ENCODE results near the gene CHRND.

CHRND gene

DNA sequence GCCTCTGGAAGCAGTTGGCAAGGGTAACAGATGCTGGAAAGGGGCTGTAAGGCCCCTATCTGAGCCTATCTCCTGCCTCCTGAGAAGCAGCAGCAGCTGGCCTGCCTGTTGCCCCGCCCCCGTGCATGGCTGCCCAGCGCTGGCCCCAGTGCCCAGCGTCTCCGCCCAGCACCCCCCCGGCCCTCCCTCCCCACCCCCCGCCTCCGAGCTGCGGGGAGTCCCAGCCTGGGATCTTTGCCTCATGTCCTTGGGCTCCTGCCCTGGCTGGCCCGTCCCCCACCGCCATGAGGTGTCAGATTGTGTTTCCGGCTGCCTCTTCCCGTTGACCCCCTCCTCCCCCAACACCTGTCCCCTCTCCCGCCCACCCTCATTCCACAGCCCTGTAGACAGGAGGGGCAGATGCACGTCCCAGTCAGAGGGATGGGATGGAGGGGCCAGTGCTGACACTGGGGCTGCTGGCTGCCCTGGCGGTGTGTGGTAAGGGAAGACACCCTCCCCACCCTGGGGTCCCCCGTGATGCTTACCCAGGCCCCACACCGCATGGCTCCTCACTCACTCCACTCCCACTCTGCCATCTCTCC lies at the start of gene CHRND:
Gene CHRND (plus strand): TSS at position 370 of the 581 bp plus-strand sequence. CDS start 56 bp downstream, at position 426.
- DNase-seq = peak; percentile 88

DNA sequence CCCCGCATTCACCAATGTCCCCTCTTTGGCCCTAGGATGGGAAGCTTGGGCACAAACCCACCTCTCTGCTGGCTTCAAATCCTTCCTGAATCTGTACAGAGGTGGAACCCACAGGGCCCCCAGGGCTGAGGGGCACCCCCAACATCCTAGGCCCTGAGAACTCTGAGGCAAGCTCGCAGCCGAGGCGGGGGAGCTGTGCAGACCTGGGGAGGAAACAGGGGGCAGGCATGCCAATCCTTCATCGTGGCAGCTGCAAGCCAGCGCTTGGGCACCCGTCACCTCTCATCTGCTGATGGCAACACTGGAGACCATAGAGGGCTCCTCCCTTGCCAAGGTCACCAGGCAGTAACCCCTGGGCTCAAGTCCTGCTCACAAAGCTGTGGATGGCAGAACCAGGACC lies 49.2 kb upstream of the CHRND start:
- peak; percentile 11 for DNase-seq

DNA sequence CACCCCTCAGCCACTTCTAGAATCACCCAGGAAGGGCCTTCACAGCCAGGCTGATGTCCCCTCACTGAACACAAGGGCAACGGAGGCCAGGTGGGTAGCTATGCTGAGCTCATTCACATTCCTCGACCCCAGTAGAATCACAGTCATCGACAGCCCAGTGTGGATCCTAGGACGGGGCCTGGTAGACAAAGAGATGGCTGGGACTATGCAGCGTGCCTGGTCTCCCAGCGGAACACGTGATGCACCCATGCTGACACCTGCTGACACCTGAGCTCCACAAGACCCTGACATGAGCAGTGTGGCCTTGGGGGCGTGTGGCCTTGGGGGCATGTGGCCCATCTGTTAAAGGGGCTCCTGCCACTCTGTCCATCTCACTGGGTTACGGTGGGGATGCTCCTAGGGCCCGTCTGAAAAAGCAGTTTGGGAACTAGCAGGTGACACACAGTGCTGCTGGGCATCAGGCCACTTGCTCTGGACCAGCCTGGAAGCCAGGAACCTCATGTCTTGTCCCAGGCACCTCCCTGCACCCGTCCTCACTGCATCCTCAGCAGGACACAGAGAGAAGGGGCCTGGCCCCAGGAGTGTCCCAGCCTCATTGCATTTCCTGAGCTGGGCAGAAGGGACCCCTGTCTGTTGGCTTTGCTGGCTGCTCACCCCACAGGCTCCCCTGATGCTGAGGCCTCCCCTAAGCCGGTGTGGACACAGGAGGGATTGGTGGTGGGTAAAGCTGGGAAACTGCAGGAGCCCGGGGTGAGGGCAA lies 48.0 kb upstream of the CHRND start:
- peak; percentile 9 for DNase-seq

DNA sequence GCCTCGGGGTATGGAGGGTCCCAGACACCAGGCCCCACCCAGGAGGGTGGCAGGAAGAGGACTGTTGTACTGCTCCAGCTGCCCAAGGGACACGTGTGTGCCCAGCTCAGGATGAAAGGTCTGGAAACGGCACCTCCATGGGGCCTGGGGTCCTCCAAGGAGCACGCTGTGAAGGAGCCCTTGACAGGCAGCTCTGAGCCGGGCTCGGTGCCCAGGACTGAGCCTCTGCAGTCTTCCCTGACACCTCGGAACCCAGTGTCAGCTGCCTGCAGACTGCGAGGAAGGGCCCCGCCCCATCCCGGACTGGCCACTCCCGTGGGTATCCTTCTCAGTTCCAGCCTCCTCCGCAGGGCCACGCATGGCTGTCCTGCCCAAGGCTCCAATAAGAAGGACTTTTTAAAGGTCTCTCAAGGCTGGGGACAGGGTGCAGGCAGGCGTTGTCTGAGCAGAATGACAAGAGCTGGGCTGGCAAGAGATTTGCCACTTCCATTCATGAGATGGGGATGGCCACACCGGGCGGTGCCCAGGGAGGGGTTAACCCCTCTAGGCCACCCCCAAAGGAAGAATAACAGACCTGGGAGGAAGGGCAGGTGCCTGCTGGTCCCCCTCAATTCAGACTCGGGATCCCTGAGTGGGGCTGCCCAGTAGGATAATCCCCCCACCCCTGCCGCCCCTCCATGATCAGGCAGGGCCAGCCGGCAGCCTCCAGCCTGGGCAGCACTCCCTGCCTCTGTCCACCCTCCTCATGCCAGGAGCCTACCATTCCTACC lies 47.2 kb upstream of the CHRND start:
- DNase-seq = no peak

DNA sequence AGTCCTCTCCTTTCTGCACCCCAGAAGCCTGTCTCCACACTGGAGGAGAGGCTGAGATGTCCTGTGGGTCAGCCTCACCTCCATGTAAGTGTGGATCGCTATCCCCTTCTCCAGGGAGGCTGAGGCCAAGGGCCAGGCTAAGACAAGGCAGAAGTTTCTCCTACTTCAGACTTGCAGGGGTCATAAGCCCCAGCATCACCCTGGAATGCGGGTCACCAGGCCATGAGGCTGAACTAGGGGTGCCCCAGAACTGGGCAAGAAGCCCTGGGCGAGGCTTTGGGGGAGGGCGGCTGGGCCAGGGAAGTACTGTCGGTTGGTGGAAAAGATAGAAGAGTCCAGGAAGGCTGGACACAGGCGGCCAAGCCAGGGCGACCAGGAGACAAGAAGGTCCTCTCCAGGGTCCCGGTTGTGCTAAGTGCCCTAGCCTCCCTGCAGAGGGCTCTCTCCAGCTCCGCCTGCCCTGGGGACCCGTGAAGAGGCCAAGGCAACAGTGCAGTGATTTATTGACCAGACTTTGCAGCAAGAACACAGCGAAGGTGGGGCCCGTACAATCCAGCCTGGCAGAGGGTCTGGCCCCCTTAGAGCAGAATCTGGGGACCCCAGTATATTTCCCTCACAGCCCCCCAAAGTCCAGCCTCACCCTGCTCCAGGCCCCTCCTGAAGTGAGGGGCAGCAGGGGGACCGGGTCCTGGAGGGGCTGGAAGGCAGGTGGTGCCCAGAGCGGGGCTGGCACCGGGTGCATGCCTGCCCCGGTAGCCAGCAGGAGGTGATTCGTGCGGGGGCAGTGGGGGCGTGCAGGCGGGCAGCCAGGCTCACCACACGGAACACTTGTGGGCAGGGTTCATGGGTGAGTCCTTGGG lies 46.4 kb upstream of the CHRND start:
- no peak for DNase-seq

DNA sequence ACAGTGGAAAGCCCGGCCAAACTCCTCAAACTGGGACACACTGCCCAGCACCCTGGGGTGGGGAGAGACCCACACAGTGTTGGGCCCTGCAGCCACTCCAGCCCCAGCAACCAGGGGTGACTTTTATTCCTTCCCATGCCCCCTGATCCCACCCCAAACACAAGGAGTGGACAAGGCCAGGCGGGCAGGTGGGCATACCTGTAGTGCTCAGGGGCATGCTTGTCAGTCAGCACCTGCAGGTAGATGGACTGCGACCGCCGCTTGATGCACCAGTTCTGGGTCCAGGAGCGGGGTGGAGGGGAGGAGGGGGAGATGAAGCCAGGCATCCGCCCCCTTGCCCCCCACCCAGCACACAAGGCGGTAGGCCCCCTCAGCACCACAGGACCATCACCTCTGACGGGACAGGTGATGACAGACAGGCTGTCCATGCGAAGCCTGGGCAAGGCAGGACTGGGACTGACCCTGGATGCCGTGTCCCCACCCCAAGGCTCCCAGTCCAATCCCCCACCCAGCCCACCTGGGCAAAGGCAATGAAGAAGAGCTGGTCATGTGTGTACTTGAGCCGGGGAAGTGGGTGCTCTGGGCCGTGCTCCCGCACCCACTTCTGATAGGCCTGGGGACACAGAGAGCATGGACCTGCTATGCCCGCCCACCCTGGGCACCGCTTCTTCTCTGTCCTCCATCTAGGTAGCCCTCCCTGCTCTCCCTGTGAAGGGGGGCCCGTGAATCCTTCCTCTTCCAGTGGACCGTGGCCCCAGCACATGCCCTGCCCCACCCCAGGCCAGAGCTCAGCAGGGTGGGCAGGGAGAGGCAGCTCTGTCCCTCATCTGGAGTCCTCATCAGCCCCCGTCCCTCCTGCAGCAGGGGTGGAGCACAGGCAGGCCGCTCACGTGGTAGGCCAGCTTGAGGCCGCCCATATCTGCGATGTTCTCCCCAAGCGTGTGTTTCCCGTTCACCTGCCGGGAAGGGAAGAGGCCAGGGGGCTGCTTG lies 45.5 kb upstream of the CHRND start:
- no peak for DNase-seq

DNA sequence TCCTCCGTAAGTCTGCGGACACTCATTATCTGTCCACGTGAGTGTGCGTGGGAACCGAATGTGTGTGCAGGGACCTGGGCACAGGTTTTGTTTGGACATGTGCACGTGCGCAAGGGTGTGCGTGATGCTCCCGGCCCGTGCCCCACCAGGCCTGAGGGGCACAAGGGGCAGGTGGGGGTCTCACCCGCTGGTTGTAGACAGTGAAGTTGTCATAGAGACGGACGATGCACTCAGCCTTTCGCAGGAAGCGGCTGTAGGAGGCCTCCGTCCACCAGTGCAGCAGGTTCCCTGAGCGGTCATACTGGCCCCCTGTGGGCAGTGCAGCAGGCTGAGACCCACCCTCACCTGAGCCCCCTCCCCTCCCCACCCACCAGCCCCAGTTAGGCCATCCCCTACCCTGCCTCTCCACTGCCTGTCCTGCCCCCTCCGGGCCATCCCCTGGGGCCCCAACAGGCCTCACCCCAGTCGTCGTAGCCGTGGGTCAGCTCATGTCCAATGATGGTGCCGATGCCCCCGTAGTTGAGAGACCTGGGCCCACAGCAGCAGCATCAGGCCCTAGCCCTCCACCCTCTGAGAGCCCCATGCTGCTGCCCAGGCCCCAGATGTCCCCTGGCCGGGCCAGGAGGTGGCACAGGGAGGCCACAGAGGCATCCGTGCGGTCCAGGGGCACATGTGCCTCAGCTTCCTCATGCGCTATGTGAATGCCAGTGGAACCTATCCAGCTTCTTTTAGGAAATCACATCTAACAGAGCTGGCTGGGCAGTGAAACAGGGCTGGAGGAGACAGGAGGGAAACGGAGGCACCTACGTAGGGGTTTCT lies 44.4 kb upstream of the CHRND start:
- DNase-seq = no peak

DNA sequence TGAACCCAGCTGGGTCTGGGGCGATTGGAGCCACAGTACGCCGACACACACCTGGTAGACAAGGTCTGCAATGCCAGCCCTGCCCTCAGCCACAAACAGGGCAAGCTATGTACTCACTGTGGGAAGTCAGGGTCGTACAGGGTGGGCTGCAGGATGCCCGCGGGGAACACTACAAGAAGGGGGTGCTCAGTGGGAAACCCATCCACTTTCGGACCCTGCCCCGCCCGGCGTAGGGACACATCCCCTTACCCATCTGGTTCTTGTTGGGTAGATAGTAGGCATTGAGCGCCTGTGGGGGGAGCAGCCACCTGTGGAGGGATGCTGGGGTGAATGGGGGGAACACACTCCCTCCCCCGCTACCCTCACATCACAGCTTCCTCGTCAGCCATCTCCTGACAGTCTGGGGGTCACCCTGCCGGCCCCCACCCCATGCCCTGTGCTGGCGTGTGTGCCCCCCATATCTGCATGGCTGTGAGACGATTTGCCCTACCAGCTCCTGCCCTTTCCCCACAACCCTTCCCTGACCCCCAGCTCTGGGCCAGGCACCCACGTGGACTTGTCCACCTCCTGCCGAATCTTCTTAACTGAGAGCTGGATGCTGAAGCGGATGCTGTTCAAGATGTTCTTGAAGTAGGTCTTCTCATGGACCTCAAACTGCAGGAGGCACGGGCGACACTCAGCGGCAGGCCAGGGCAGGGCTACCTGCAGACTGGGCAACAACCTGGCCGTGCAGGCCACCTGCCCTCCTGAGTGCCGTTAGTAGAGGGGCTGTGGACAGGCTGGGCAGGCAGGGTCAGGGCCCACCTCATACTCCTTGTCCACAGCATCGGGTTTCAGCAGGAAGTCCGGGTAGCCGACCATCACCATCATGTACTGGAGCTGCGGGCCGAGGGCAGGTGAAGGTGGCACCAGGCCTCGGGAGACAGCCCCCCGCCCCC lies 43.4 kb upstream of the CHRND start:
- no peak for DNase-seq

DNA sequence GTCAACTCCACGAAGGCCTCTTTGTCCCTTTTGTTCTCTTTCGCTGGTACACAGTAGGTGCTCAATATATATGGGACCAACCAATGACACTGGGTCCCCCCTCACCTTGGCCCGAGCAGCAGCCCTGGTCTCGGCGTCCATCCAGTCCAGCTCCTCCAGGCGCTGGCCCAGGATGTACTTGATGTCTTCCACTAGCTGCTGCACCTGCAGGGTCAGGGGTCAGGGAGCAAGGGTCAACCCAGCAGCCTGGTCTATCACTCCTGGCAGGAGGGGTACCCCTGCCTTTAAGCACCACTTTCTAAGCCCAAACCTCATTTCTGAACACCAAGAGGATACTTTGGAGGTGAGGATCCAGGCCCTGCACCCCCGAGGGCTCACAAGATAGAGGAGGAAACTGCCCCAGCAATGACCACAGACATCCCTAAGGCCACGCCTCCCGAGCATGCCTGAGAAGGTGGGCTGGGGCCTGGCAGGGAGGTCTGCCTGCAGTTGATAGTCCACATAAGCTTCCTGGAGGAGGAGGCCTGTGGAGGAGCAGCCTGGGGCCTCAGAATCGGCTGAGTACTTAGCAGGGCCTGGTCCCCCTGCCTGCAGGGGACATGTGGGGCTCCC lies 42.5 kb upstream of the CHRND start:
- DNase-seq = no peak

DNA sequence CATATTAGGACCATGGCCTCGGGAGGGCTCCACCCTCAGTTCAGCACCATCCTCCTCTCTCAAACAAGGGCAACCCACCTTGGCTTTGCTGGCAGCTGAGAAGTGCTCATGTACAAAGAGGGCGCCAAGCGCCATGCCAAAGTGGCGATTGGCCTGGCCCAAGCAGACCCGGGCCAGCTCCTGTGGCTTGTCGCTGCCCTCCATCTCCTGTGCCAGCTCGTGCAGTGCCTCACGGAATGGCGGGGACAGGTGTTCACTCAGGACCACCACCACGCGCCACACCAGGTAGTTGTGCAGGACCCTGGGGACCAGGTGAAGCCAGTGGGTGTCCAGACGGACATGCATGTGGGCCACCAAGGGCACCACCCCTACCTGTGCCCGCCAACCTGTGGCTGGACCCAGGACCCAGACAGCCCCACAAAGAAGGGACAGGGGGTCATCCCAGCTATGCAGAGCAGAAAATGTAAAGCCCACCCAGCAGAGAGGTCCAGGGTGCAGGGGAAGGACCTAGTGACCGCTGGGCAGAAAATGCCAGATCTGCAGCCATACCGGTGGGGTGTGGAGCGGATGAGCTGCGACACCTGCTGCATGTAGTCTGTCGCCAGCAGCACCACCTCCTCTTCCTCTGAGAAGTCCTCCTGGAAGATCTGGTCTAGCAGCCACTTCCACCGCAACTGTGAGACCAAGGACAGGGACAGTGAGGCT lies 41.9 kb upstream of the CHRND start:
- DNase-seq = no peak

DNA sequence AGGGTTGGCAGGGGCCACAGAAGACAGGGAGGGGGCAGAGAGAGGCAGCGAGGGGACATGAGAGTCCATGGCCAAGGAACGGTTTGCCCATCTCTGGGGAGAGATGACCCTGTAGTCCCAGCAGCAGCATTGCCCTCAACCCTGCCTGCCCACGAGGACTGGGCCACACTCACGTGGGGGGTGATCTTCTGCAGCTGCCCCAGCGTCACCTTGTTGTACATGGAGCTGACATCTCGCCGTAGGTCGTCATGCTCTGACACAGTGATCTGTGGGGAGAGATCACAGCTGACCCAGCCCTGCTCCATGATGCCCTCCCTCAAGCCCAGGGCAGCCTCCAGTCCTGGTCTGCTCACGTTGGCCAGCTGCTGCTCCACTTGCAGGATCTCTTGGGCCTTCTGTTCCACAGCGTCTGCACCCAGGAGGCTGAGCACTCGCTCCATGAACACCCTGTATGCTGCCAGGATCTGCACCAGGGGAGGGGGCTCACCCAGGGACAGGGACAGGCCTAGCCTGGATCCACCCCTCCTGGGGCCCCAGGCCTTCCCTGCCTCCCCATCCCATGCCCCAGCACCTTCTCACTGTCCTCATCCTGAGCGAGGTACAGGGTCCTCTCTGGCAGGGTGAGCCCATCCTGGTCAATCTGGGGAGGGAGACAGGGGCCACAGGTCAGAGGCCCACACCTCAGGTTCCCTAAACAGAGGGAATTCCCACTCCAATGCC lies 41.2 kb upstream of the CHRND start:
- no peak for DNase-seq

DNA sequence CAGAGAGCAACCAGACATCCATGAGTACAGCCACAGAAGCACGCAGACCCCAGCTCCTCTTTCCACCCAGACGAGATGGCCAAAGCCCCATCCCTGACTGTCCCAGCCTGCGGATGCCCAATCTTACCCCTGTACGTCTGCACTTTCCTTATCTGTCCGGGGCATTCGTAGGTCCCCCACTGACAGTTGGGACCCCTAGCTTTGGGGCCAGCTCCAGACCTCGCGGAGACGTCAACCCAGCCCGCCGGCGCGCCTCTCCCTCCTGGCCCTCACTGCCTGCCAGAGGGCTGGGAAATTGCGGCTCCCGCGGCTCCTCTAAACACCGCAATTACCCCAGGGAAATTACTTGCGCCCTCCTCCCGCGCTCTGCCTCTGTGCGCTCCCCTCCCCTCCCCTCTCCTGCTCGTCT lies 40.6 kb upstream of the CHRND start:
- DNase-seq = peak; percentile 14

DNA sequence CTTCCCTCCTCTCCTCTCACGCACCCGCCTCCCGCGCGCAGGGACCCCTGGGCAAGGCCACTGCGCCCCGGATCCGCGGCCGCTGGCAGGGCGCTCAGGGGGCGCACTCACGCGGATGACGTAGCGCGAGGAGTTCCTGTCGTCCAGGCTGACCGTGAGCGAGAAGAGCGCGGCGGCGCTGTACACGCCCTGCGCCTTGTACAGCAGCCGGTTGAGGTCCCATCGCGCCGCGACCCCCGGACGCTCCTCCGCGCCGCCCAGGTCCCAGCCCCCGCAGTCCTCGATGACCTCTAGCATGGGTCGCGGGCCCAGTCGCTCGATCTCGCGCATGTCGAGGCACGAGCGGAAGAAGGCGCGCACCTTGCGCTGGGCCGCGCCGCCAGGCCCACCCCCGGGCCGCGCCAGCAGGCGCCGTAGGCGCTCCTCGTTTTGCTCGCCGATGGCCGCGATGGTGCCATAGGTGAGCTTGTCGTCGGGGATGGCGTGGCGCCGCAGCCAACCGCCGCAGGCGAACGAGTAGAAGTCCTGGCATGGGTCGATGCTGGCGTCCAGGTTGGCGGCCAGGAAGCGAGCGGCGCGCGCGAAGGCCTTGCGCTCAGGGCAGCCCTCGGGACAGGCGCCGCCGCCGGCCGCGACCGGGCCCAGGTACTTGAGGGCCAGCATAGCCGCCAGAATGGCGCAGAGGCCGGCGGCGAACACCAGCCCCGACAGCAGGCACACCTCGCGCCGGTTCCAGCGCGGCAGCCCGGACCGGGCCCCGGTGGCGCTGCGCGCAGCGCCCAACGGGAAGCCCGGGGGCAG lies 40.0 kb upstream of the CHRND start:
- no peak for DNase-seq

DNA sequence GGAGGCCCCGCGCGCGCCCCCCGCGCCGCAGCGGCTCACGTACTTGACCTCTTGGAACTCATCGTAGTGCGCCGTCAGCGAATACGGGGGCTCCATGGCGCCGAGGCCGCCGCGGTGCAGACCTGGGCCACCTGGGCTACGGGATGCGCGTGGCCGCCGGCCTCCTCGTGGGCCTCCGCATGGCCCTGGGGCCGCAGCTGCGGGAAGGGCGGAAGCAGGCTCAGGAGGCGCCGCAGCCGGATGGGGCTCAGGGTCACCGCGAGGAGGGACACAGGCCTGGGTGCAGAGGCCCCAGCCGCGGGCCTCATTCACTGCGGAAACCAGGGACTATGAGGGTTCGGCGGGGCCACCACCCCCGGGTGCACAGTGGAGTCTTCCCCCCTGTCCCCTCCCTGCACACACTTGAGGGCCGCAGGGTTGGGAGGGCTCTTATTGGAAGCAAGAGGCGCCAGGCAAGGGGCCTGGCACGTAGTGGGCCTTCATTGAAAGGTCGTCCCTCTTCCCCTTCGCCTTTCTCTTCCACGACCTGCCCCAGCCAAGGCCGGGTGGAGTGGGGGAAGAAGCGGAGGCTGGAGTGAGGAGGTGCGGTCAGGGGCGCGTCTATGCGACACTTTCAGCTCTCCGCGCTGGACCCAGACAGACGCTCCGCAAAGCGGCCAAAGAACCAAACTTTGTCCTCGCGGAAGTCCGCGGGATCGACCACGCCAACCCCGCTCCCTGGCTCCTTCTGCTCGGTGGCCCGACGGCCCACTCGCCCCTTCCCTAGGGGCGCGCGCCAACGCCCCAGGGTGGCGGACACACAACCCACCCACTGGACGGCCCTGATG lies 39.2 kb upstream of the CHRND start:
- DNase-seq = no peak

DNA sequence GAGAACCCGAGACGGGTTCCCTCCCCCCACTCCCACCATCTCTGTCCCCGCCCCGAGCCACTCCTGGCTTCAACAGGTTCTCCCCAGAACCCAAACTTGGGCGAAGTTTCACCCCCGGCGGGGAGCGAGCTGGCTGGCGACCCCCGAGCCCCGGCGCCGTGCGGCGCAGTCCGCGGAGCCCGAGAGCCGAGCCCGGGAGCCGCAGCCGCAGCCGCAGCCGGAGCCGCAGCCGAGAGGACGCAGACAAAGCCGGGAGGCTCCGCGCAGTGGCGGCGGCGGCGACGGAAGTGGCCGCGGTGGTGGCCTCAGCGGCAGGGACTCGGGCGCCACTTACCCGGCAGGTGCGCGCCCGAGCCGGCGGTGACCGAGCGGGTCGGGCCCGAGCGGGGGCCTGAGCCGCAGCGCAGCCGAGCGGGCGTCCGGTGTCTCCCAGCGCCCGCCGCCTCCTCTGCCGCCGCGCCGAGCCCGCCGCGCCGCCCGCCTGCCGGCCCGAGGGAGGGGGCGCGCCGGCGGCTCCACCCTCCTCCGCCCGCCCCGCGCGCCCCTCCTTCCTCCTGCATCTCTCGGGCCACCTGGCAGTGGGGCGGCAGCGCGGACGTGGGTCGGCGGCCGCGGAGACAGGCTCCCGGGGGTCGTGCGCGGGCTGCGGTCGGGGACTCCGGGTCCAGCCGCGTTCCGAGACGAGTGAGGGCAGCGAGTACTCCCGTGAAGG lies 38.4 kb upstream of the CHRND start, which contains the start of gene ECEL1:
Gene ECEL1 (minus strand): TSS at position 450 of the 712 bp plus-strand sequence. CDS start 1,181 bp downstream, outside the sequence.
- DNase-seq = no peak
